H7 (cell line): ENCODE measurements around the gene TUT4. TPM values are rescaled to one million over a fixed set of nuclear protein-coding genes. Genes with fewer than 3 reads are reported as not detected.
A peak's percentile ranks its signal among the peaks of the same experiment; 100 is the strongest.

Source experiments
- DNase-seq: peaks from one replicate; pipeline ENCODE4 v3.0.0; 2012
- H3K27me3 ChIP-seq: 2 replicates; pipeline ENCODE4 v1.6.0; 2011; ENCODE audit warnings: mild to moderate bottlenecking, low read length; ENCODE audit not compliant: control insufficient read depth, insufficient read depth
- H3K36me3 ChIP-seq: replicated peaks from 2 replicates; pipeline ENCODE4 v1.5.1; 2011; ENCODE audit warnings: low read length; ENCODE audit not compliant: control insufficient read depth, insufficient read depth
- H3K4me3 ChIP-seq: 2 replicates; pipeline ENCODE4 v1.5.1; 2011; ENCODE audit warnings: low read depth, mild to moderate bottlenecking, control low read depth, low read length, moderate library complexity; ENCODE audit not compliant: insufficient read depth
- total RNA-seq: library from RNA; depleted of rRNA; stranded (reverse); fragments of >200 nt; shearing (Covaris generic); gene quantifications from 2 replicates; pipeline ENCODE4 v1.2.3, GENCODE V29; 2014

TUT4 gene
- total RNA-seq, 1 experiment from 2014 or later = 52.4 TPM

DNA sequence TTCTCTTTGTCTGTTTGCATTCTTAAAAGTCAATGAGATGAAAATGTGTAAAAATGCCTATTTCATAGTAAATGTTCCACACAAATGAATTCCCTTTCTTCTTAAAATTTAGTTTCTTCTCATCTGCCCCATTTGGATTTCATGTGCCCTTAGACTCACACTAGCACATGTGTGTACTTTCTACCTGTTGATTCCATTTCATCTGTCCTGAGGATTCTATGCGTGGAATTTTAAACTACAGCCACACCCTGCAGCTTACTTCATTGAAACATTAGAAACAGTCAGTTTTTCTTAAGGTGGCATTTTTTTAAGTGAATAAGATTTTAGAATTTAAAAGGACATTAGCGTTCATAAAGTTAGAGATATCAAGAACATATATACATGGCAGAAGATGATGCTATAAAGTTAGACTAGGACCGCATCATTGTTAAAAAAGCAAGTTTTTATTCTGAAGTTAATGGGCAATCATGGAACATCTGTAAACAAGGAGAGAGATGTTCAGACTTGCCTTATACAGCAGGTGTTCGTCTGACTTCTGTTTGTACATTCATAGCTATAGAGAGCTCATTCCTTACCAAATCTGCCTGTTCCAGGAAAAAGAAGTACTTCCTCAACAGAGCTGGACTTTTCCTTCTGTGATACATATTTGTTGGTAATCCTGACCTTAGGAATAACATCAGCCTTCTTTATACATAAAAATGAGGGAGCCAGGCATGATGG is 3.9 kb upstream of the TUT4 start:
- H3K27me3 ChIP-seq = no peaks in the 10 kb centered on the region
- no peak for DNase-seq
- H3K36me3 ChIP-seq = no peaks in the 10 kb centered on the region
- H3K4me3 ChIP-seq = no peak overlapping the region

GRCh38 chr1:52554756-52555155 is 1.9 kb upstream of the TUT4 start:
- Histone ChIP-seq H3K27me3 (no peaks in the 10 kb centered on the region), H3K36me3 (no peaks in the 10 kb centered on the region), H3K4me3 (no peak overlapping the region)
- no peak for DNase-seq

DNA sequence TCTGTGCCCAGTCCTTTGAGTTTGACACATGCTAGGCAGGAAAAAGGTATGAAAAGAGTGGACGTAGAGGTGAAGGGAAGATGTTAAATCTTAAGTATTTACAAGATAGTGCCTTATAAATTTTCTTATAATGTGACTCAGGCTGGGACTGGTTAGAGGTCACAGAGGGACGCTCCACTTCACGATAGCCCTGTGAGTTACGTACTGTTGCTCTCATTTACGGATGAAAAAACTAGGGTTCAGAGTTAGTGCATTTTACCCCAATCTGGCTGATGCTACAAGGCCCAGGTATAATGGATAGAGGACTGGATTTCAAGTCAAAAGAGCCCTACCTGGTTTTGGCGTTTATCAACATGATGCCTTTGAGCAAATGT is 1.4 kb upstream of the TUT4 start:
- Histone ChIP-seq H3K4me3 (peak overlapping the region; percentile 93), H3K27me3 (no peaks in the 10 kb centered on the region), H3K36me3 (no peaks in the 10 kb centered on the region)
- DNase-seq = no peak

DNA sequence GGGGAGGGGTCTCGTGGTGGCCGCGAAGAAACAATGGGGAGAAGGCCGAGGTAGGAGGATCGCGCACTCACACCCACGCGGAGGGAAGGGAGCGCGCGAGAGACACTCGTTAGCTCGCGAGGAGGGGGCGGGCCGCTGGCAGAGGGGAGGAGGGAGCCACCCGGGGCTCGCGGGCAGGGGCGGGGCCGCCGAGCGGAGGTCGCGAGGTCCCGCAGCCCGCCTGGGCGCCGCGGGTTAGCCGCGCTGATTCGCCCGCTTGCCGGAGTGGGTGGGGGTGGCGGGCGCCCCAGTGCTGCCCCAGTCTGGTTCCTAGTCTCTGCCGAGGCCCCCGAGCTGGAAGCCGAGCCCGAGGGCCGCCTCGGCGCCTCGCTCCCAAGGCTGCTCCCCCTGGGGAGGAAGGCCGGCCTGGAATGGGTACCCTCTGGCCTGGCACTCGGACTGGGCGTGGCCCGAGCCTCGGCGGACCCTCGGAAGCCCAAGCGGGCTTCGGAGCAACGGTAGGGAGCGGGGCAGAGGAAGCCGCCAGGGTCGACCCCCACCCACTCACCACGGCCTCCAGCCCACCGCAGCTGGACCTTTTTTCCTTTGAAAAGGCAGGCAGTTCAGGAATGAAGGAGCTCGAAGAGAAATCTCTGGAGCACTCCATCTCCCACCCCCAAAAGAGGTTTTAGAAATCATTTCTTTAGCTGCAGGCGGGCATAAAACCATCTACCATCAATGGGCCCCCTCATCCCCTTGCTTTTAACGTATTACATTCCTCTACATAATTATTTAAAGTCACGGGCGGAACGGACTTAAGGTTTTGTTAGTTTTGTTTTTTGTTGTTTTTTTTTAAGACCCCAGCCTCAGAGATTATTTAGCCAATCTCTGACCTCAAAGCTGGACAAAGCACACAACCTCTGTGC is 722 bp upstream of the TUT4 start:
- Histone ChIP-seq H3K4me3 (peak overlapping the region; percentile 93), H3K27me3 (no peaks in the 10 kb centered on the region), H3K36me3 (no peaks in the 10 kb centered on the region)
- DNase-seq = peak; percentile 93

DNA sequence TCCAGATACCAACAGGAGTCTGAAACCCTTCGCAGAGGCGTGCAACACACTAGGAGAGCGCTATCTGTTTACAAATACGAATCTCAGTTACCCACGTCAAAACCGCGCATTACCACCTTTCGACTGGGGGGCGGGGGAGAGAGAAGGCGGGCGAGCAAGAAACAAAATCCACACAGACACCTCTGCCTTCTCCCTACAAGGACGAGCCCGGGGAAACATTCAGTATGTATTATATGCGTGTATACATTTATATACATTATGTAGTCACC is 722 bp downstream of the TUT4 start:
- Histone ChIP-seq H3K4me3 (peak overlapping the region; percentile 93), H3K27me3 (no peaks in the 10 kb centered on the region), H3K36me3 (no peaks in the 10 kb centered on the region)
- peak; percentile 33 for DNase-seq

GRCh38 chr1:52551507-52552235 is 1.2 kb downstream of the TUT4 start:
- Histone ChIP-seq H3K27me3 (no peaks in the 10 kb centered on the region), H3K4me3 (peak overlapping the region; percentile 93), H3K36me3 (no peaks in the 10 kb centered on the region)
- no peak for DNase-seq

- no peak overlapping the region for H3K4me3 ChIP-seq
- no peaks in the 10 kb centered on the region for H3K36me3 ChIP-seq
- DNase-seq = no peak
- H3K27me3 ChIP-seq = no peaks in the 10 kb centered on the region
These were observed 2.4 kb downstream of the TUT4 start for GRCh38 chr1:52550447-52550846.

GRCh38 chr1:52549267-52549666 is 3.6 kb downstream of the TUT4 start:
- no peak for DNase-seq
- Histone ChIP-seq H3K27me3 (no peaks in the 10 kb centered on the region), H3K36me3 (no peaks in the 10 kb centered on the region), H3K4me3 (no peak overlapping the region)

DNA sequence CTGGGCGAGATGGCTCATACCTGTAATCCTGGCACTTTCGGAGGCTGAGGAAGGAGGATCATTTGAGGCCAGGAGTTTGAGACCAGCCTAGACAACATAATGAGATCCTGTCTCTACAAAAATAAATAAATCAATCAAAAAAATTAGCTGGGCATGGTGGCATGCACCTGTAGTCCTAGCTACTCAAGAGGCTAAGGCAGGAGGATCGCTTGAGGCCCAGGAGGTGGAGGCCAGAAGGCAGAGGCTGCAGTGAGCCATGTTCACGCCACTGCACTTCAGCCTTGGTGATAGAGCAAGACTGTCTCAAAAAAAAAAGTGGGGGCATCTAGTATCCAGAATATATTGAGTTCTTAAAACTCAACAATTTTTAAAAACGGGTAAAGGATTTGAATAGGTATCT is 6.0 kb downstream of the TUT4 start:
- Histone ChIP-seq H3K4me3 (no peak overlapping the region), H3K27me3 (no peaks in the 10 kb centered on the region), H3K36me3 (no peaks in the 10 kb centered on the region)
- DNase-seq = no peak

DNA sequence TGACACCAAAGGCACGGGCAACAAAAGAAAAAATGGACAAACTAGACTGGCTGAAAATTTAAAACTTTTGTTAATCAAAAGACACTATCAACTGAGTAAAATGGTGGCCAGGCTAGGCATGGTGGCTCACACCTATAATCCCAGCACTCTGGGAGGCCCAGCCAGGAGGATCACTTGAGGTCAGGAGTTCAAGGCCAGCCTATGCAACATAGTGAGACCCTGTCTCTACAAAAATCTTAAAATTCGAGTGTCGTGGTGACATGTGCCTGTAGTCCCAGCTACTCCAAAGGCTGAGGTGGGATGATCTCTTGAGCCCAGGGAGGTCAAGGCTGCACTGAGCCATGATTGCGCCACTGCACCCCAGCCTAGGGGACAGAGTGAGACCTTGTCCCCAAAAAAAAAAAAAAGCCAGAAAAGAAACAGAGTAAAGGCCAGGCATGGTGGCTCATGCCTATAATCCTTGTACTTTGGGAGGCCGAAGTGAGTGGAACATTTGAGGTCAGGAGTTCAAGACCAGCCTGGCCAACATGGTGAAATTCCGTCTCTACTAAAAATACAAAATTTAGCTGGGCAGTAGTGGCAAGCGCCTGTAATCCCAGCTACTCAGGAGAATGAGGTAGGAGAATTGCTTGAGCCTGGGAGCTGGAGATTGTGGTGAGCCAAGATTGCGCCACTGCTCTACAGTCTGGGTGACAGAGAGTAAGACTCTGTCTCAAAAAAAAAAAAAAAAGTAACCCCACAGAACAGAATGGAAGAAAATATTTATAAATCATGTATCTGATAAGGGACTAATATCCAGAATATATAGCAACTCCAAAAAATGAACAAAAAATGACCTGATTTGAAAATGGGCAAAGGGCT is 8.0 kb downstream of the TUT4 start:
- Histone ChIP-seq H3K36me3 (no peaks in the 10 kb centered on the region), H3K27me3 (no peaks in the 10 kb centered on the region), H3K4me3 (no peak overlapping the region)
- no peak for DNase-seq

- DNase-seq = no peak
- Histone ChIP-seq H3K27me3 (no peaks in the 10 kb centered on the region), H3K4me3 (no peak overlapping the region), H3K36me3 (no peaks in the 10 kb centered on the region)
These were observed 10.7 kb downstream of the TUT4 start for GRCh38 chr1:52542085-52542688.

GRCh38 chr1:52534928-52535764 is 17.7 kb downstream of the TUT4 start:
- H3K27me3 ChIP-seq = no peaks in the 10 kb centered on the region
- no peaks in the 10 kb centered on the region for H3K36me3 ChIP-seq
- H3K4me3 ChIP-seq = no peak overlapping the region
- DNase-seq = no peak

- no peak overlapping the region for H3K4me3 ChIP-seq
- H3K27me3 ChIP-seq = no peaks in the 10 kb centered on the region
- no peak for DNase-seq
- no peaks in the 10 kb centered on the region for H3K36me3 ChIP-seq
These were observed 19.2 kb downstream of the TUT4 start for GRCh38 chr1:52533713-52534112.
